NCI-H2107 (cell line): Measurements from ENCODE around the gene ATP13A3.

Experiments used
- DNase-seq: peaks from one replicate; lab custom pipeline; 2025; lab: John Stamatoyannopoulos, UW

Gene ATP13A3

DNA sequence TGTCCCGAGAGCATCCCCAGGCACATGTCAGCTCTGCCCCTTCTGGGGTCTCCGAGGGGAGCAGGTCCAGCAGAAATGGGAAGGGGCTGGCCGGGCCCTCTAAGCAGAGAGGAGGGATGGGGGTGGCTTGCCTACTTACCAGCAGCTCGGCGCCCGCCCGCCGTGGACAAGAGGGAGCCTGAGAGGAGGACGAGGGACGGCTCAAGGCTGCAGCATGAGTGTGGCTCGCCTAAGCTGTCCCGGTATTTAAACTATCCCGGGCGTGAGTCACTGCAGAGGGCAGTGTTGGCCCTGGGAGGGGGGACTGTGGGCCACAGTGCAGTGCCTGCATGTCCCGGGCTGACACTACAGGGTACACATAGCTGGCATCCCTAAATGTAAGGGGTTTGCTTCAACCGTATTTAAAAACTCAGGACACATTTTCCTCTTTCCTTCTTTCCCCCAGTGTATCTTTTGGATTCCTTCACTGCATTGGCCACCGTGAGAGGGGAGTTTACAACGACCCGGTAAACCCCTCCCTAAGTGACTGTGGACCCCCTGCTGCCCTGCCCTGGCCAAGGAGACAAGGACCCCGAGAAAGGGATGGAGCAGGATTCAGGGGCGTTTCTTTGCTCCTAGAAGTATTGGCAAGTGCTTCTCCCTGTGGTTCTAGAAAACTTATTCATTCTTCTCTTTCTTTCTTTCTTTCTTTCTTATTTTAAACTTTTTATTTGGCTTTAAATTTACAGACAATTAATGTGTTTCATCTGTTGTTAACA lies 117.1 kb downstream of the ATP13A3 start, which contains the start of gene LRRC15:
TSS of gene LRRC15 (minus strand) at position 222 of the 758 bp plus-strand sequence. CDS start 8,700 bp downstream, outside the sequence.
- no peak for DNase-seq

DNA sequence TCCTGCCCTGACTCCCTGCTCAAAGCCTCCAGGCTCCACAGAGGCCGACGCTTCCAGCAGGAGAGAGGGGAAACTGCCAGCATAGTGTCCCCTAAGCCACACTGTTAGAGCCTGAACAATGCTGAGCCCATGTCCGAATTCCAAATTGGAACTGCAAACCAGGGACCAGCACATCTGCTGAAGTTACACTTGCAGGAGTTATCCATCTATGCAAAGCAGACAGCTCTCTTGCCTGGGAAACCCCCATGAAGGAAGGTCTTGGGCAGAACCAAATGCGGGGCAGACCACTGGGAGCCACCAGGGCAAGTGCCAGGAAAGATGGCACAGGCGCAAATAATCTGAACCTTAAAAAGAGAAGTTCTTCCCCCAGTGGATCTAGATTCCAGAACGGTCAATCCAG lies 117.9 kb downstream of the ATP13A3 start:
- no peak for DNase-seq

DNA sequence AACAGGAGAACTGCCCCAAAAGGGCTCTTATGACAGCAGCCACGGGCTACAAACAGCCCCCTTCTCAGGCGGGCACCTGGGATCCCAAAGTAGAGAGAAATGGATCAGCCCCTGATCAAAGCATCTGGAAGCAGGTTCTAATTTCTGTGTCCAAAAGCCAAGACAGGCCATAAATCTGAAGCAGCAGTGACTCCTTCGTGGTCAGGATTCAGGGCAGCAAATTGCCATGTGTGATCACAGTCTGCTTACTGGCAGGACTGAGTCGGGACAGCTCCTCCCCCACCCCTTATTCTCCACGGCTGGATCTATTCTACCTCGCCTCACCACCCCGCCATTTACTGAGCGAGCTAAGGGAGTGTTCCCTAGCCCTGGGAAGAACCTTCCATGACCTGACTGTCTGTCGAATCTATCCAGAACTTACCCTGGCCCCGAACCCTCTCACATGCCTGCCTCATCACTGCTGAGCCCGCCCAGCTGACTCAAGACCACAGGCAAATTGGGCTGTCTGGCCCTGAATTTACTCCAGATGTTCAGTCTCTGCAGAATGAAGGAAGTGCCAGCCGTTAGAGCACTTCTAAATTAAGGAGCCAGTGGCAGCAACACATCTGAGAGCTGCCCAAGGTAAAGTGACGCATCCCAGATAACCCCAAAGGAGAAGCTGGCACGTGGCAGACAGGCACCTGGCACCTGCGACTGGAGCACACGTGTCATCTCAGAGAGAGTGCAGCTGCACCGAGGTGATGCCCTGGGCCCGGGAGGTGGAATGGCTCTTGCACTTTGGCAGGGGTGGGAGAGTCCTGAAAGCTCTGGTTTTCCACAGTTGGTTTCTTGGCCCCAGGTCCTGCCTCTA lies 118.6 kb downstream of the ATP13A3 start:
- no peak for DNase-seq

DNA sequence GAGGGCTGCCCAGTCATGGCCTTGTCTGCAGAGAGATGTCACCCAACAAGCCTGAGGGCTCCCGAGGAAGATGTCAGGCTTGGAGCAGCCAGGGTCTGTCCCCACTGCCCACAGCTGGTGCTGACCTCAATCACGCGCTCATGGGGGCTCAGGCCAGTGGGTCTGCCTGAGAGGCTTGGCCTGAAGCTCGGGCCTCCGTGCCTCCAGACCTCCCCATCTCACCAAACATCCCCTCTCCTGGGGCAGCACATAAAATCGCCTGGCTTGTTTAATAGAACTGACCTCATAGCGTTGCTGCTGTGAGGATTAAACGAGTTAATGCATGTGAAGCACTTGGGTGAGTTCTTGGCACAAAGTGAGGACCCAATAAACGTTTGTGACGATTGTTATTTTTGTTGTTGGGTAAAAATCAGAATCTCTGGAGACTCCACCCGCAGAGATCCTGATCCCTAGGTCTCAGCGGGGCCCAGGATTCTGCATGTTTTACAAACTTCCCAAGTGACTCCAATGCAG lies 120.8 kb downstream of the ATP13A3 start:
- no peak for DNase-seq

DNA sequence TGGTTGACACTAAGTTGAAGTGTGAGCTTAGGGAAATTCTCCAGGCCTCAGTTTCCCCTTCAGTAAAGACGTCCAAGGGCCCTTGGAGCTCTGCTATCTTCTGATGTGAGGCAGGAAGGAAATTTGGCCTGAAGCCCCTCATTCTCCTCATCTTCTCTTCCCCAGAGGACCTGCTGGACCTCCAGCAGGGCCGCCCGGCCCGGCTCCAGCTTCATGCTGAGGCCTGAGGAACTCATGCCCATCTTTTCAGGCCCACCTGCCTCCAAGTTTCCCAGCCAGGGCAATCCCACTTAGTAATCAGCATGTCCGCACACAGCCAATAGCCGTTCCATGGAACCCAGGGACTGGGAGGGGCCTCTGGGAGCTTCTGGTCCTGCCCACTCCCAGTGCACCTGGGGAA lies 121.3 kb downstream of the ATP13A3 start:
- no peak for DNase-seq

DNA sequence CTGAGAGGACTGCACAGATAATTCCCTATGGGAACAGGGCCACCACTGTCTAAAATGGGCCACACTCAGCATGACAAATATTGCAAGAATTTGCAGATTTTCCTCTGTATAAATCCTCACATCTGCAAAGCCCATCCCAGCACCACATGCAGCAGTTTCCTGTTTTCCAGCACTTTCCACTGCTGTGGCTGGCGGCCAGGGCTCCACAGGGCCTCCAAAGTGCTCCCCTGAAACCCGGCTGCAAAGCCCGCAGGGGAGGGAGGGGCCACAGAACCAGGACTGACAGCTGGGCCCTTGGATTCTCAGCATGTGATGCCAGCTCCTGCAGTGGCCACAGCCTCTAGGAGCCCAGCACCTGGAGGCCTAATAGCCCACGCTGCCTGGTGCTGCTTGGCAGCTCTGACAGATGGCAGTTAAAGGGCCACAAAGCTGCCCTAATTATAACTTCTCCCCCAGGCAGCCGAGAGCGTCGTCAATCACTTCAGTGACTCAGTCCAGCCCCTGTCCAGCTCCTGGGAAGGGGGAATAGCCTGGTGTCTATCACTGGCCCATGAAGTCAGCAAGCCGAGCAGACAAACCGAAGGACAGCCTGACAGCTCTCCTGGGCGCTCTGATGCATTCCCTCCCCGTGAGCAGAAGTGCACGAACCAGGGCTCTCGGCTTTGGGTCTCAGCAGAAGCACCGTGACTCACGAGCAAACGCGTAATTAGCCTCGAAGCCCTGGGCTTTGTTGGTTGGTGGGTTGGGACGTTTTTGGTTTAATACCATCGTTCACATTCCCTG lies 122.0 kb downstream of the ATP13A3 start:
- DNase-seq: peak; percentile 88

DNA sequence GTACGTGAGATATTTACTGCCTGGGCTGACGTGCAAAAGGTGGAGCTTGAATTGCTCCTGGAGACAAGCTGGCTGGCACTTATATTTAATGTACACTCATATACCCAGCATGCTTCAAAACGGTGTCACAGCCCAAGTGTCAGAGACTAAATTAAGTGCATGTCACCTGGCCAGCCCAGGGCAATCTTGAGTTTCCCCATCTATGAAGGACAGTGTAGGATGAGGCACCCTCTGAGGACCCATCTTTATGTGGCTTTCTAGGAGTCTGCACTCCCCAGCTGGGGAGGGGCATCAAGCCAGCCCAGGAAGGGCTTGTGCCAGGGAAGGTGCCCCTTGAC lies 122.5 kb downstream of the ATP13A3 start:
- no peak for DNase-seq

DNA sequence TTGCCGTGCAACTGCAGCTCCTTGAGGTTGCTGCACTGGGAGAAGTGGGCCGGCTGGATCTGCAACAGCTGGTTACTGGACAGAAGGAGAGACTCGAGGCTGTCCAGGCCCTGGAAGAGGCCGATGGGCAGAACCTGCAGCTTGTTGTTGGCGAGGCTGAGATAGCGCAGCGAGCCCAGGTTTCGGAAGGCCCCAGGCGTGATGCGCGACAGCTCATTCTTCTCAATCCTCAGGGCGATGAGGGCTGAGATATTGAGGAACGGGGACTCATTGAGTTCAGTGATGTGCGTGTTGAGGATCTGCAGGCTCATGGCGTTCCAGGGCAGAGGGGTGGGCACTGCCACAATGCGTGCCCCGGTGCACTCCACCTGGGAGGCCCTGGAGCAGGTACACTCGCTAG lies 126.2 kb downstream of the ATP13A3 start:
- no peak for DNase-seq

DNA sequence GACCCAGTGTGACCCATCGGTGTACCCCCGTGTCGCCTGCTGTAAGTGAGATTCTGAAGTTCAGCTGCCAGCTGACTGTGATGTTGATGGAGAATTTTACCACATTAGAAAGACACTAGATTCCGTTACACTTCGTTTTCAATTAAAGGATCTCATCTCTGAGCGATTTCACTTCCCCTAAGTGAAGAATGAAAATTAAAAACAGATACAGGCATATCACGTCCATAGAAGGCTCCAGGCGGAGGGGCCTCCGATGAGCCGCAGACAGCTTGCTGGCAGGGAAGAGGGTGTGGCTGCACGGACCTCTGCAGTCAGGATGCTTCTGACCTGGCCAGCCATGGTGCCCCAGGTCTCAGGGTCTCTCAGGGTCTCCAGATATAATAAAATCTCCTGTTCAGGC lies 129.1 kb downstream of the ATP13A3 start:
- DNase-seq: no peak

DNA sequence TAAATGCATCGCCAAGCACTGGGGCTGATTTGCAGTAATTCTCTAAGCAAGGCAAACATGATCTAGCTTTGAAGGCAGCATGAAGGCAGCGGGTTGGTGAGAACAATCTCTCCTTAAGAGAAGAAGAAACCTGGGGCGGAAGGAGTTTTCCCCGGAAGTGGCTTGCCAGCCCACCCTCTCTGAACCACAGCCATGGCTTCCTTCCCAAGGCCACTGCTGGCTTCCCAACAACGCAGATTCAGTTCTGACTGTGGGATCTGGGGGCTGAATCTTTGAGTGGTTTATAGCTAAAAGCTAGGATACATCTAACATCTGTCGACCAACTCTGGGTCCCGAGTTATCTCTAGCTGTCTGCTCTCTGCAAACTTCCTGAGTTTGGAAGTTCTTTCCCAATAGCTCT lies 131.4 kb downstream of the ATP13A3 start:
- DNase-seq: no peak

DNA sequence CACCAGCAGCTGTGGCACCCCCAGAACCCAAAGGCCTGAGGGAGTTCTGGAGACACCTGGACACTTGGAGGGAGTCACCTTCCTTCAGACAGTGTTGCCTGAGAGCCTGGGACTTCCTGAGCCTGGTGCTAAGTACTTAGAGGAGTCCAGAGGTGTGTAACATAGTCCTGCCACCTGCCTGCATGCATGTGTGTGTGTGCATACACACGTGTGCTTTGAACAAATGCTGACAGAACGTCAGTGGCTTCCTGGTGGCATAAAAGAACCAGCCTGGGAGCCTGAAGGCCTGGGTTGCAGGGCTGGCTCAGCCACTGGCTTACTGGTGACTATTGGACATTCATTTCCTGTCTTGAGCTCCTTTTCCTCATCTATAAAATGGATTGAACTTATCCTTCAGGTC lies 132.5 kb downstream of the ATP13A3 start:
- DNase-seq: no peak
